ENCODE results near the gene JAK3. TPM values are rescaled to one million over a fixed set of nuclear protein-coding genes. Genes with fewer than 3 reads are reported as not detected.

Gene JAK3
- total and polyA plus RNA-seq, 10 of the 15 experiments (the other 5 are each of a cell fraction or from before 2014, with no cell fraction given) = 7.8 to 67.9 (median 33.3) TPM

DNA sequence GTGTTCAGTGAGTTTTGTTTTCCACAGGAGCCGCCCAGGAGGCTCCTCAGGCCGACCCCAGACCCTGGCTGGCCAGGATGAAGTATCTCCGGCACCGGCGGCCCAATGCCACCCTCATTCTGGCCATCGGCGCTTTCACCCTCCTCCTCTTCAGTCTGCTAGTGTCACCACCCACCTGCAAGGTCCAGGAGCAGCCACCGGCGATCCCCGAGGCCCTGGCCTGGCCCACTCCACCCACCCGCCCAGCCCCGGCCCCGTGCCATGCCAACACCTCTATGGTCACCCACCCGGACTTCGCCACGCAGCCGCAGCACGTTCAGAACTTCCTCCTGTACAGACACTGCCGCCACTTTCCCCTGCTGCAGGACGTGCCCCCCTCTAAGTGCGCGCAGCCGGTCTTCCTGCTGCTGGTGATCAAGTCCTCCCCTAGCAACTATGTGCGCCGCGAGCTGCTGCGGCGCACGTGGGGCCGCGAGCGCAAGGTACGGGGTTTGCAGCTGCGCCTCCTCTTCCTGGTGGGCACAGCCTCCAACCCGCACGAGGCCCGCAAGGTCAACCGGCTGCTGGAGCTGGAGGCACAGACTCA, 40.0 kb downstream of the JAK3 start:
- RAD21 ChIA-PET (ENCODE audit: unreplicated experiment) = no interaction called here
- H2AFZ ChIP-seq (ENCODE audit: control insufficient read depth, low read depth, low read length) = no peak overlapping the region
- H3K4me3 ChIP-seq = no peak overlapping the region
- POLR2A ChIA-PET = no interaction called here
- H3K36me3 ChIP-seq (ENCODE audit: control insufficient read depth in 2 of 2, insufficient read depth in 2 of 2, low read length in 1 of 2) = no peaks in the 10 kb centered on the region
- CTCF ChIA-PET = interaction anchor here (1.0 kb wide), 1 partner anchor 49 kb away, joined by 3 read pairs; no protein-coding TSS in a partner anchor
- no peak overlapping the region for H3K9ac ChIP-seq (ENCODE audit: control insufficient read depth, insufficient read depth, low read length)
- BruUV-seq (replicated peaks) = no TSS peak
- no peak overlapping the region for H3K4me2 ChIP-seq (ENCODE audit: control insufficient read depth, insufficient read depth)
- H3K79me2 ChIP-seq (ENCODE audit: control insufficient read depth, insufficient read depth, low read length) = no peaks in the 10 kb centered on the region
- SMC1A ChIA-PET (ENCODE audit: uncharacterized antibody, unreplicated experiment) = no interaction called here
- 19% methylated on average over 34 of the region's 38 CpGs for WGBS (ENCODE audit: insufficient coverage, insufficient replicate concordance, low lambda C conversion rate, missing lambda C conversion rate)
- FAIRE-seq (no peak), DNase-seq (ENCODE audit: low read depth, low spot score) (no peak), ATAC-seq (no peak)
- no peak for TF ChIP-seq BMI1 (IDR thresholded peaks at IDR 0.05; ENCODE audit: borderline replicate concordance)
- TF ChIP-seq SMAD1 (IDR thresholded peaks at IDR 0.05; ENCODE audit: low read depth, partially characterized antibody) = no peak
- TF ChIP-seq NR2C1 (IDR thresholded peaks at IDR 0.05) = no peak
- no peak for TF ChIP-seq RAD21 (IDR thresholded peaks at IDR 0.05; ENCODE audit: insufficient read depth, low read depth, low read length)
- no peak for TF ChIP-seq USF2 (IDR thresholded peaks at IDR 0.05; ENCODE audit: borderline replicate concordance, low read depth, low read length)
- no peak for TF ChIP-seq ZNF384 (IDR thresholded peaks at IDR 0.05; ENCODE audit: borderline replicate concordance, low read depth, low read length)
- TF ChIP-seq CHD2 (IDR thresholded peaks at IDR 0.05; ENCODE audit: borderline replicate concordance, low read depth, low read length) = no peak
- no peak for TF ChIP-seq EZH2 (IDR thresholded peaks at IDR 0.05; ENCODE audit: borderline replicate concordance, control insufficient read depth, low read depth, low read length)
- no peak for TF ChIP-seq CUX1 (IDR thresholded peaks at IDR 0.05; ENCODE audit: insufficient replicate concordance, low read depth, low read length)
- TF ChIP-seq ZSCAN29 (IDR thresholded peaks at IDR 0.05) = no peak
- no peak for TF ChIP-seq REST (IDR thresholded peaks at IDR 0.05; ENCODE audit: low read depth, low read length)
- TF ChIP-seq MYC (IDR thresholded peaks at IDR 0.05; ENCODE audit: insufficient read depth, insufficient read length, insufficient replicate concordance, low read length, severe bottlenecking) = no peak
- no peak for TF ChIP-seq SMAD5 (IDR thresholded peaks at IDR 0.05; ENCODE audit: low read depth)
- H3K27me3 ChIP-seq (replicated peaks in 1 of 2; ENCODE audit: control insufficient read depth in 2 of 2, insufficient read depth in 2 of 2, low read length in 1 of 2) = peaks cover 4% of the 10 kb centered on the region in 2 experiments; a peak in 3 of 4 replicates
- no peaks in the 10 kb centered on the region for H3K4me1 ChIP-seq (ENCODE audit: control insufficient read depth, insufficient read depth, low read length)
- no peaks in the 10 kb centered on the region for H4K20me1 ChIP-seq (ENCODE audit: control insufficient read depth, insufficient read depth)
- in situ Hi-C loops (cut with MboI) (no loop called here), intact Hi-C loops (cut with micrococcal nuclease; ENCODE audit: unreplicated experiment) (no loop called here)
- no peaks in the 10 kb centered on the region for H3K9me3 ChIP-seq (replicated peaks; ENCODE audit: control insufficient read depth, insufficient read depth, low read length)
- H3K27ac ChIP-seq (ENCODE audit: control insufficient read depth, insufficient read depth) = no peak overlapping the region

Data from GM12878 (cell line).